GM12892 (cell line): Measurements from ENCODE around the gene LEF1.

Experiments
- POLR2A ChIP-seq: IDR thresholded peaks from 2 replicates; pipeline ENCODE4 v1.6.1; 2011; ENCODE audit warnings: low read depth, low read length, control low read depth
- POLR2AphosphoS5 ChIP-seq: IDR thresholded peaks from 2 replicates; pipeline ENCODE4 v1.6.1; 2011; ENCODE audit warnings: low read depth, low read length, control low read depth
- TAF1 ChIP-seq: IDR thresholded peaks from 2 replicates; pipeline ENCODE4 v1.6.1; 2011; ENCODE audit warnings: low read depth, mild to moderate bottlenecking, control low read depth, low read length, borderline replicate concordance

GRCh38 chr4:108205859-108206258, 37.1 kb upstream of the LEF1 start:
- no peak for TF ChIP-seq POLR2AphosphoS5
- no peak for TF ChIP-seq POLR2A
- no peak for TF ChIP-seq TAF1
